ENCODE measurements around the gene NDUFAF4. TPM values are rescaled to one million over a fixed set of nuclear protein-coding genes. Genes with fewer than 3 reads are reported as not detected.
A peak's percentile ranks its signal among the peaks of the same experiment; 100 is the strongest.

NDUFAF4 gene
- 10 to 100 TPM; 16.0 to 32.8 (median 27.1) TPM for total RNA-seq
- long read RNA-seq, transcript NDUFAF4-201 (3 exons, 2,399 nt), result major isoform, 8 of 9 reads
- long read RNA-seq, partial matches to known transcripts, result 0 of 9 reads
- long read RNA-seq, other reads (novel, unspliced or antisense), result 1 of 9 reads

DNA sequence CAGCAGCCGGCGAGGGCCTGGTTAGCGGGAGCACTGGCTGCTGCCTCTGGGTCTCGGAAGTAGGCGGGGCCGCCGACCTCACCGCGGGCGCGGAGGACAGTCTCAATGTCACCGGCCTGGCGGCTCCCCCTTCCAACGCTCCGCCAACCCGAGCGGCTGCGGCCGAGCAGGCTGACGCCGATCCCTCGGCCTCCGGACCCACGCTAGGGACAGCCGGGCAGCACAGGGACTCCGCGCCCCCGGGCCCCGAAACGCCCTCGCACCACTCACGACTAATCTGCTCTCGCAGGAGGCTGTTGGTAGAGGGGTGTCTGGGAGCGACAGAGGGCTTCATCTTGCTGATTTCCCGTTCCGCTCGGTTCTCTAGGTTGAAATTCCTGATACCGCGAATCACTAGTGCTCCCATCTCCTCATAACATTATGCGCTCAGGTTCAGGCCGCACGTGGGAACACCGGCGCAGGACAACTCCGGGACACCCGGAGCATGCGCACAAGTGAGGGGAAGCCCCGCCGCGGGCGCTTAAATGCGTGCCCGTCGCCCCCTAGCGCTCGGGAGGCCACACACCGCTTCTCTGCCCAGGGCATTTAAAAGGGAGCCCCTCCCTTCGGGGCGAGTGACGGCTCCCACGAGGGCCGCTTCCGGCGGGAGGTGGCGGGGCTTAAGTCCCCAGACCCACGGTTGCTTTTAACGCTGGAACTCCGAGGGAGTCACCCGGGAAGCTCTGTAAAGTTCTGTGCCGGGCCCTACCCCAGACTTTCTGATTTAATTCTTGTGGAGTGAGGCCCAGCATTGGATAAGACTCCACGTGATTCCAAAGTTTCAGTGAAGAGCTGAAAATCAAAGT, at the start of gene NDUFAF4:
Gene NDUFAF4, minus strand, starts transcription at position 496 of the 845 bp plus-strand sequence. Its CDS starts 90 bp downstream, at position 406.
- intact Hi-C loops (cut with DNase I), result no loop called here
- peak within 1 kb of the TSS; percentile 86 to 95 (median 87) for H3K4me3 ChIP-seq

DNA sequence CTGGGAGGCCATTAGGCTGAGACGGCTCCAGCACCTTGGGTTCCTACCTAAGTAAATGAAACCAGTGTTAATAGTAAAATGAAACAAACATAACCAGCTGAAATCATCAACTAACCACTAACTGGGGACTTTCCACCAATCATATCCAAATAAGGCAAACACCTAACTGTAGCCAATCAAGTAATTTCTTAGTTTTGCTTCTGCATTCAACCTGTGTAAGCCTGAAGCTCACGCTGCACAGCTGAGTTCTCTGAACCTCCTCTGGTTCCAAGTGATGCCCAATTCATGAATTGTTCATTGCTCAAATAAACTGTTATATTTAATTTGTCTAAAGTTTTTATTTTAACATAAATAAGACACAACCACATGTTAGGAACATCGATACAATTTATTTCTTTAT, 49.4 kb upstream of the NDUFAF4 start:
- intact Hi-C loops (cut with DNase I), result no loop called here
- H3K27me3 ChIP-seq, result no peaks in the 10 kb centered on the region
- no peak overlapping the region for H3K4me3 ChIP-seq
- H3K4me1 ChIP-seq, result no peaks in the 10 kb centered on the region
- no peaks in the 10 kb centered on the region for H3K36me3 ChIP-seq
- 51% methylated on average over 3 of the region's 3 CpGs for WGBS (ENCODE audit: insufficient coverage, low coverage, low lambda C conversion rate, missing lambda C conversion rate)
- H3K9me3 ChIP-seq, result no peaks in the 10 kb centered on the region
- DNase-seq, result no peak
- H3K27ac ChIP-seq, result no peak overlapping the region
- ATAC-seq, result no peak
- TF ChIP-seq POLR2A (IDR thresholded peaks at IDR 0.05), result no peak
- TF ChIP-seq, protein P1, sequence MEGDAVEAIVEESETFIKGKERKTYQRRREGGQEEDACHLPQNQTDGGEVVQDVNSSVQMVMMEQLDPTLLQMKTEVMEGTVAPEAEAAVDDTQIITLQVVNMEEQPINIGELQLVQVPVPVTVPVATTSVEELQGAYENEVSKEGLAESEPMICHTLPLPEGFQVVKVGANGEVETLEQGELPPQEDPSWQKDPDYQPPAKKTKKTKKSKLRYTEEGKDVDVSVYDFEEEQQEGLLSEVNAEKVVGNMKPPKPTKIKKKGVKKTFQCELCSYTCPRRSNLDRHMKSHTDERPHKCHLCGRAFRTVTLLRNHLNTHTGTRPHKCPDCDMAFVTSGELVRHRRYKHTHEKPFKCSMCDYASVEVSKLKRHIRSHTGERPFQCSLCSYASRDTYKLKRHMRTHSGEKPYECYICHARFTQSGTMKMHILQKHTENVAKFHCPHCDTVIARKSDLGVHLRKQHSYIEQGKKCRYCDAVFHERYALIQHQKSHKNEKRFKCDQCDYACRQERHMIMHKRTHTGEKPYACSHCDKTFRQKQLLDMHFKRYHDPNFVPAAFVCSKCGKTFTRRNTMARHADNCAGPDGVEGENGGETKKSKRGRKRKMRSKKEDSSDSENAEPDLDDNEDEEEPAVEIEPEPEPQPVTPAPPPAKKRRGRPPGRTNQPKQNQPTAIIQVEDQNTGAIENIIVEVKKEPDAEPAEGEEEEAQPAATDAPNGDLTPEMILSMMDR (IDR thresholded peaks at IDR 0.05), result no peak

More for the DNA sequence above, at the start of gene NDUFAF4:
- TF ChIP-seq, protein P1 (IDR thresholded peaks at IDR 0.05), result peak; percentile 96 to 97 (median 96)
- TF ChIP-seq POLR2A (IDR thresholded peaks at IDR 0.05), result peak; percentile 82
- ATAC-seq (peak; percentile 97 to 99 (median 98)), DNase-seq (peak; percentile 96 to 98 (median 98))
- Histone ChIP-seq H3K4me1 (peaks cover 0 to 23% (median 7%) of the 10 kb centered on the region in 4 donors), H3K9me3 (no peaks in the 10 kb centered on the region), H3K27ac (peak within 1 kb of the TSS; percentile 84 to 90 (median 88)), H3K27me3 (no peaks in the 10 kb centered on the region), H3K36me3 (peaks cover 0 to 31% (median 13%) of the 10 kb centered on the region in 4 donors)
- under 1% methylated on average over 31 of the region's 71 CpGs for WGBS (ENCODE audit: insufficient coverage, low coverage, low lambda C conversion rate, missing lambda C conversion rate)

DNA sequence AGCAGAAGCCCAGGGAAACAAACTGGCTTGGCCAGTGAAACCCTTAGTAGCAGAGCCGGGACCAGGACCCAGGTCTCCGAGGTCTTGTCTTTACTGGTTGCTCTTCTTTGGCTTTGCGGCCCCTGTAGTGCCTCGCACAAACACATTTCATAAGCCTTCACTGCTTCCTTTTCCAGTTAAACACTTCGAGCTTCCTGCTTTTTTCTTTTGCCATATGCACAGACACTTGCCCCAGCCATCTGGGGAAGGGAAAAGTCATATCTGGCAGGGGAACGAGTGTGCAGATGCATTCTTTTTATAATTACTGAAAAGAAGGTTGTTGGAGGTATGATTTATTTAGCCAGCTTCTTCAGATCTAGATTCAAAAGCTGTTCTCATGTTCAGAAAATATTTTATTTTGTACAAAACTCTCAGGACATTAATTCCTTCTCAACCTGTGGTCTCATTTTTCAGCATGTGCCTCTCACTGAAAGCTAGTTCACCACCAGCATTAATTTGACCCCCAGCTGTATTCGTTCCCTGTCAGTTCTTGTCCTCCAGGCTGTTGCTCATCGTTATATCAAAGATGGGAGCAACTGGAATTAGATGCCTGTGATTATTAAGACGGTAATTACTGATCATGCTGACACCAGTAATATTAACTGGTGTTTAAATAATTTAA, 46.0 kb upstream of the NDUFAF4 start:
- ATAC-seq (no peak), DNase-seq (no peak)
- Histone ChIP-seq H3K36me3 (no peaks in the 10 kb centered on the region), H3K27ac (no peak overlapping the region), H3K27me3 (no peaks in the 10 kb centered on the region), H3K4me3 (no peak overlapping the region), H3K4me1 (no peaks in the 10 kb centered on the region), H3K9me3 (no peaks in the 10 kb centered on the region)
- TF ChIP-seq POLR2A (IDR thresholded peaks at IDR 0.05), result no peak
- TF ChIP-seq, protein P1 (IDR thresholded peaks at IDR 0.05), result no peak
- intact Hi-C loops (cut with DNase I), result no loop called here
- WGBS (ENCODE audit: insufficient coverage, low coverage, low lambda C conversion rate, missing lambda C conversion rate), result 85% methylated on average over 8 of the region's 9 CpGs

DNA sequence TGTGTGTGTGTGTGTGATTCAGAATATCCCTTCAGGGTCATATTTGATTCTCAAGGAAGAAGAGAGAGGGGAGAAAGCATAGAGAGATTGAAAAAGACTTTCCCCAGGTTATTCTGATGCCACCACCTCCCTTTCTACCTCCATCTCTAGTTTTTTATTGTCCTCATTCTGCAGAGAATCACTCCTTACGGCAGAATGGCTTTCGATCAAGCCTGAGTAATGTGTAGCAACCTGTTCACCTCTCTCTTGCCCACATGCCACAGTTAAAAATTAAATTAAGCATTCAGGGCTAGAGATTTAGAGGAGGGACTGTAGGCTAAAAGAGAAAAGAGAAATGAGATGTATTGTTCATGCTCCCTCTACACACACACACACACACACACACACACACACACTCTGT, 45.0 kb upstream of the NDUFAF4 start:
- intact Hi-C loops (cut with DNase I), result no loop called here
- DNase-seq (no peak), ATAC-seq (no peak)
- Histone ChIP-seq H3K9me3 (no peaks in the 10 kb centered on the region), H3K27me3 (no peaks in the 10 kb centered on the region), H3K4me3 (no peak overlapping the region), H3K27ac (no peak overlapping the region), H3K36me3 (no peaks in the 10 kb centered on the region), H3K4me1 (no peaks in the 10 kb centered on the region)
- TF ChIP-seq, protein P1 (IDR thresholded peaks at IDR 0.05), result no peak
- no peak for TF ChIP-seq POLR2A (IDR thresholded peaks at IDR 0.05)
- WGBS (ENCODE audit: insufficient coverage, low coverage, low lambda C conversion rate, missing lambda C conversion rate), result 83% methylated on average over 2 of the region's 2 CpGs

All from right lobe of liver (tissue), 6 donors.